Adipocyte (in vitro differentiated cells): ENCODE measurements around the gene IRAK3.

Experiments used
- DNase-seq: peaks from one replicate; pipeline ENCODE4 v3.0.0-alpha.2; 2015; ENCODE audit warnings: low read depth
- H3K27me3 ChIP-seq: replicated peaks from 2 replicates; pipeline ENCODE4 v1.7.0; 2013; ENCODE audit warnings: mild to moderate bottlenecking, low read length, moderate library complexity; ENCODE audit not compliant: control insufficient read depth, insufficient read depth
- H3K36me3 ChIP-seq: 2 replicates; pipeline ENCODE4 v1.7.0; 2013; ENCODE audit warnings: low read length, mild to moderate bottlenecking, moderate library complexity; ENCODE audit not compliant: control insufficient read depth, insufficient read depth, severe bottlenecking
- H3K4me1 ChIP-seq: 2 replicates; pipeline ENCODE4 v1.7.0; 2013; ENCODE audit warnings: mild to moderate bottlenecking, low read length, moderate library complexity; ENCODE audit not compliant: control insufficient read depth, insufficient read depth
- H3K4me3 ChIP-seq: 2 replicates; pipeline ENCODE4 v1.7.0; 2013; ENCODE audit warnings: mild to moderate bottlenecking, low read length, moderate library complexity
- H3K9ac ChIP-seq: 2 replicates; pipeline ENCODE4 v1.7.0; 2013; ENCODE audit warnings: mild to moderate bottlenecking, low read length, moderate library complexity
- H3K9me3 ChIP-seq: 2 replicates; pipeline ENCODE4 v1.7.0; 2013; ENCODE audit warnings: mild to moderate bottlenecking, low read length, moderate library complexity; ENCODE audit not compliant: control insufficient read depth

IRAK3 gene

DNA sequence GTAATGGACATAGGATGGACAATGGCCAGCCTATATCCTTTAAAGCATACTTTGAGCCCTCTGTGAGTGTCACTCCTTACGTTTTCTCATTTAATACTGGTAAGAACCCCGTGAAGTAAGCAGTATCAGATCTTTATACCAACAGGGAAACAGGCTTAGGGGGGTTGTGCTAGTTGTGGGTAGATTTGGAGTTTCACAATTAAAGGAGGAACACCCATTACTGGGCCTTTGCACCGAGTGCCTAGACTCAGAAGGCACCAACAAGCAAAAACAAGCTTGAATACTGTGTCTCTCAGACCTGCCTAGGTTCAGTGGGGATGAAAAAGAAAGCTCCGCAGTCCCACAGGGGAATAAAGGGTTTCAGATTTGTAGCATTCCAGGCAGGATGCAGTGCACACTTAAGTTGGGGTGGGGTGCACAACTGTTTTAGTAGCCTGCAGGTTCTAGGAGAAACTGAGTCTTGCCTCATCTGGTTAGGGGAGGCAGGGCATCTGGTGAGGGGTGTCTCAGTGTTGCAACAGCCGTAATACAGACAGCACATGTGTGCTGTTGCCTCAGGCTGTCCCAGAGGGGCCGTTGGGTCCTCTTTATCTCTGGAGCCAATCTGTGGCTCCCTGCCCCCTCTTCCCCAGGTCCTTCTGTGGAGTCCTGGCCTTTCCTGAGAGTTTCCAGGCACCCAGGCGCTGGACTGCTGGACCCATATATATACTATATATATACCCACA, 51.2 kb downstream of the IRAK3 start:
- peaks cover 19% of the 10 kb centered on the region for H3K36me3 ChIP-seq
- H3K9me3 ChIP-seq = no peaks in the 10 kb centered on the region
- H3K4me3 ChIP-seq = no peak overlapping the region
- peak overlapping the region; percentile 0 for H3K9ac ChIP-seq
- no peak for DNase-seq
- H3K4me1 ChIP-seq = peaks cover 67% of the 10 kb centered on the region
- no peaks in the 10 kb centered on the region for H3K27me3 ChIP-seq

DNA sequence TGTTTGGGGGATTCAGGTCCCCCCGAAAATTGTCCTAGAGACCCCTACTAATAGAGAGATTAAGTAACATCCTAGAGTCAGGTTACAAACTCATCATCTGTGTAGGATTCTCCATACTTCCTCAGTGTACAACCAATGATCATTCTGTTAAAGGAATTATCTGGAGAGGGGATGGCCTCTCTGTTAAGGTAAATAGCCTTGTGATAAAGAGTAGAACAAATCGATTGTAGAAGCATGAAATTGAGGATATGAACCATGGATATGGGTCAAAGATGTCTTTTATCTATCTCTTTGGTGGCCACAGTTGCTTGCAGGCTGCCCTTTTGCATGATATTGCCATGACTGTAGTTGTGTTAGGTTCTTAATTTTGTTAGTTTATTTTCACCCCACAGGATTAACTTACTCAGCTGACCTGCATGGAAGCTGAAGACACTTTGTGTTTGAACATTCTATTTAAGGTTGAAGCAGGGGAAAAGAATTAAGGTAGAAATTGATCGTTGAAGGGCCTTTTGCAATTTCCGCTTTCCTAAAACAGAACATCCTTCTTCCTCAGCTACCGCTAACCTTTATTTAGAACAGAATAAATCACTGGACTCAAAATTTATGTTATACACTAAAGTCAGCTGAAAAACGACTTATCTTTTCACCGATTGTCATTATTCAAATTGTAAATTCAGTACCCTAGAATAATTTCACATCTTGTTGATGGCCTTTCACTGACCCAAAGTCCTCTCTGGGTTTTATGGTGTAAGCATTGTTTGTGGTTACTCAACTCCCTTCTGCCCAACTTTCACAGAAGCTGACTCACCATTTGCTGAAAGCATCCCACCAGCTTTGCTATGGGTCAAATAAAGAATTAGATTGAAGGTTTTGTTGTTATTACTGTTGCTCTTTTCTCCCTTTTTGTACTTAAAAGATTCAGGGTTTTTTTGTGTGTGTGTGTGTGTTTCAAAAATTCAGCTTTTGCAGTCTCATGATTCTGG, 52.3 kb downstream of the IRAK3 start:
- peak; percentile 88 for DNase-seq
- peak overlapping the region; percentile 2 for H3K4me3 ChIP-seq
- H3K9ac ChIP-seq = peak overlapping the region; percentile 81
- no peaks in the 10 kb centered on the region for H3K27me3 ChIP-seq
- H3K36me3 ChIP-seq = peaks cover 29% of the 10 kb centered on the region
- H3K4me1 ChIP-seq = peaks cover 61% of the 10 kb centered on the region
- no peaks in the 10 kb centered on the region for H3K9me3 ChIP-seq

DNA sequence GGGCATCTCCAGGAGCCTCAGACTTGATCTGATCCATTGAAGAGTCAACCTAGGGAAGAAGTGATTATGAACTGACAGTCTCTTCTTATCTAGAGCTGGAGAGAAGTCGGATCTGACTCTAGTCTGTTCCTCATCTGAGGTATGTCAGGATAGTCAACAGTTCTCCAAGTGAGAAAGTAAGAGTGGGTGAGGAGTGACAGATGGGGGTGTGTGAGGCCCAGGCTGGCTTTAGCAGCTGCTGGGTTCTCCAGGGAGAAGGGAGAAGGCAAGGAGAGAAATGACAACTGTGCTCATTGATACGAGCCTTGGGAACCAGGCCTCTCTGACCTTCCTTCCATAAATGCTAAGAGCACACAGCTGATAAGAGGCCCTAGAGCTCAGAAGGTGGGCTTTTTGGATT, 53.3 kb downstream of the IRAK3 start:
- H3K27me3 ChIP-seq = no peaks in the 10 kb centered on the region
- H3K9me3 ChIP-seq = no peaks in the 10 kb centered on the region
- H3K4me1 ChIP-seq = peaks cover 53% of the 10 kb centered on the region
- DNase-seq = no peak
- H3K4me3 ChIP-seq = peak overlapping the region; percentile 2
- H3K9ac ChIP-seq = peak overlapping the region; percentile 81
- peaks cover 39% of the 10 kb centered on the region for H3K36me3 ChIP-seq

DNA sequence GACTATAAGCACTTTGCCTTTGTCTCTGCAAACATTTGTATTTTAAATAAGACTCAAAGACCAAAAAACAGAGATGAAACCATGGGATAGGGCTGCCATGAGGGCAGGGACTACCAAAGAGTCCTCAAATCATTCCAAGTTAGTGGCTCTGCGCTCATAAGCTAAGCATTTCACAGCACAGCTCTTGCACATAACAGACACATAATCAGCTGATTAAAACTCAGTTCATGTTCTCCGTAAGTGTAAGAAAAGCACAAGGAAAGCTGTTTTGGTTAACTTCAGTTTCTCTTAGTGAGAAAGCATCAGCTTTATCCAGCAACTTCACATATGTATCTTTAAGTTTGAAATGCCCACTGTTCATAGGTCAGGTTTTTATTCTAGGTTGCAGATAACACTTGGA, 54.9 kb downstream of the IRAK3 start:
- Histone ChIP-seq H3K36me3 (peaks cover 55% of the 10 kb centered on the region), H3K4me1 (peaks cover 53% of the 10 kb centered on the region), H3K4me3 (no peak overlapping the region), H3K27me3 (no peaks in the 10 kb centered on the region), H3K9ac (no peak overlapping the region), H3K9me3 (no peaks in the 10 kb centered on the region)
- no peak for DNase-seq

DNA sequence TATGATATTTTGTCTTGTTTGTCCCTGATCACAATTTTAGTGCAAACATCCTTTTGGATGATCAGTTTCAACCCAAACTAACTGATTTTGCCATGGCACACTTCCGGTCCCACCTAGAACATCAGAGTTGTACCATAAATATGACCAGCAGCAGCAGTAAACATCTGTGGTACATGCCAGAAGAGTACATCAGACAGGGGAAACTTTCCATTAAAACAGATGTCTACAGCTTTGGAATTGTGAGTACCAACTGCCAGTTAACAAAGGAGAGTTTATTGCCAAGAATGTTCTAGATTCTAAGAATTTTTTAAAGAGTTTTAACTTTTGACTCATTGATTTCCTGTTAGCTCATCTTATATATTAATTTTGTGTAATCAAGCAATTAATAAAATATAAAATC, 55.4 kb downstream of the IRAK3 start:
- Histone ChIP-seq H3K4me3 (no peak overlapping the region), H3K27me3 (no peaks in the 10 kb centered on the region), H3K4me1 (peaks cover 48% of the 10 kb centered on the region), H3K9me3 (no peaks in the 10 kb centered on the region), H3K36me3 (peaks cover 58% of the 10 kb centered on the region), H3K9ac (no peak overlapping the region)
- no peak for DNase-seq

DNA sequence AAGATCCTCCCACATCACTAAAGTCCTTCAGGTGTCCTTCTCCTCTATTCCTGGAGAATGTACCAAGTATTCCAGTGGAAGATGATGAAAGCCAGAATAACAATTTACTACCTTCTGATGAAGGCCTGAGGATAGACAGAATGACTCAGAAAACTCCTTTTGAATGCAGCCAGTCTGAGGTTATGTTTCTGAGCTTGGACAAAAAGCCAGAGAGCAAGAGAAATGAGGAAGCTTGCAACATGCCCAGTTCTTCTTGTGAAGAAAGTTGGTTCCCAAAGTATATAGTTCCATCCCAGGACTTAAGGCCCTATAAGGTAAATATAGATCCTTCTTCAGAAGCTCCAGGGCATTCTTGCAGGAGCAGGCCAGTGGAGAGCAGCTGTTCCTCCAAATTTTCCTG, 58.7 kb downstream of the IRAK3 start:
- Histone ChIP-seq H3K27me3 (no peaks in the 10 kb centered on the region), H3K36me3 (peaks cover 84% of the 10 kb centered on the region), H3K9ac (no peak overlapping the region), H3K4me1 (peaks cover 19% of the 10 kb centered on the region), H3K4me3 (no peak overlapping the region), H3K9me3 (no peaks in the 10 kb centered on the region)
- DNase-seq = no peak

DNA sequence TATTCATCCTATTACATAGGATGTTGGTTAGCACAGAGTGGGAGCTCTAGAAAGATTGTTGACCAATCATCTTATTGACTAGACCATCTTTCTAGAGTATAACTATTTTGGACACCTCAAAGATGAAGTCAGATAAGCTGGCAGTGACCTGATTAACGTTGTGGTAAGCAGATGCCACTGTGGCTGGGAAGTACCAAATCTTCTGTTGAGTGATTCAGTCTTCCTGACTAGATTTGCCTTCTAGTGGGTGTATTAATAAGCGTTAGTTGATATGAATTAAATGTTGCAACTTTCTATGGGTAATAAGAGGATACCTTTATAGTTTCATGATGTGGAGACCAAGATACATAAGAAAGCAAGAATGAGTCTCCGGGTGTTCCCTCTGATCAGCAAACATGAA, 62.0 kb downstream of the IRAK3 start:
- DNase-seq = no peak
- no peak overlapping the region for H3K9ac ChIP-seq
- peaks cover 3% of the 10 kb centered on the region for H3K4me1 ChIP-seq
- no peak overlapping the region for H3K4me3 ChIP-seq
- peaks cover 64% of the 10 kb centered on the region for H3K36me3 ChIP-seq
- H3K27me3 ChIP-seq = no peaks in the 10 kb centered on the region
- H3K9me3 ChIP-seq = no peaks in the 10 kb centered on the region

DNA sequence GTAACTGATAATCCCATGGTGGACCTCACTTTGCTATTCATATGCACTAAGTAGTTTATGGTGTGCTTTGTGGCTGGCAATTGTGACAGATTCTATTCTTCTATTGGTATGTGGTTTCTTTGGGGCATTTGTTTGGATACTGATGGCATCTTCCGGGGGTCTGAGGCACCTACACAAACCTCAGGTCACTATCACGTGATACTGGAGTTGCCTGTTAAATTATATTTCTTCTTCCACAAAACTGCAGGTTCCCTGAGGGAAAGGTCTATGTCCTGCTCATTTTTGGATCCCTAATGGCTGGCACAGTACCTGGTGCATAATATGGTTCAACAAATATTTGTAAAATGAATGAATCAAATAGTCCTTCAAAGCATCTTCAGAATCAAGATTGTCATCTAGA, 63.8 kb downstream of the IRAK3 start:
- H3K4me3 ChIP-seq = no peak overlapping the region
- H3K36me3 ChIP-seq = peaks cover 47% of the 10 kb centered on the region
- no peaks in the 10 kb centered on the region for H3K9me3 ChIP-seq
- H3K27me3 ChIP-seq = no peaks in the 10 kb centered on the region
- H3K9ac ChIP-seq = no peak overlapping the region
- peaks cover 3% of the 10 kb centered on the region for H3K4me1 ChIP-seq
- DNase-seq = no peak

DNA sequence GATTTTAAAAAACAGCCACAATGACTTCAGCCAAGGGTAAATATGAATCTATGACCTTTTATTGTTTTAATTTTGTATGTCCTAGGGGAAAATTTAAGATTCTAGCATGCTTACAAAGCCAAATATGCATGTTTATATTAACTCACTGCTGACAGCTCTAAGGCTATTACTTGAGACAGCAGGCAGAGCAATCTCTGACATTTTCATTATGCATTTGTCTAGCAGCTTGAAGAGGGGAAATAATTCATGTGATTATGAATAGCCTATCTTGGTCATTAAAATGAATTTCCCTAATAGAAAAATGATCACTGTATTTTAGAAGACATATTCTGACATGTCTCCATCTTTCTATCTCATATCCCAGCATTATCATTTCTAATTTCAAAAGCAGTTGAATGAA, 66.7 kb downstream of the IRAK3 start:
- no peak for DNase-seq
- Histone ChIP-seq H3K4me3 (no peak overlapping the region), H3K36me3 (peaks cover 20% of the 10 kb centered on the region), H3K9ac (no peak overlapping the region), H3K9me3 (no peaks in the 10 kb centered on the region), H3K27me3 (no peaks in the 10 kb centered on the region), H3K4me1 (peaks cover 3% of the 10 kb centered on the region)

DNA sequence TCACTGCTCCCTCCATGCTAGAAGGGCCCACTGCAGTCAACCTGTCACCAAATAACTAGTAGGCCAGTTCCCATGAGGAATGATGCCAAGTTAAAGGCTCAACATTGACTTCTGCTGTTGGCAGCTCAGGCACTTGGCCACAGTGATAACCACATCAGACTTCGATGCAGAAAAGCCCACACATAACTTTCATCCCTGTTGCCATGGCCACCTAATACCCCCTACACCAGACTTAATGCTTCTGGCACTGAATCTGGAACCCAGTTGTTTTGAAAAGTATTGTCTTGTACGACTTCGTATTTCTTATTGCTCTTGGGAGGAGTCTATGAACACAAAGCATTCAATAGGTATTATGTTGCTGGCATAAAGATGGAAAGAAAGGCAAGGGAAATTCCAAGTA, 69.0 kb downstream of the IRAK3 start:
- no peak for DNase-seq
- H3K36me3 ChIP-seq = peaks cover under 1% of the 10 kb centered on the region
- no peak overlapping the region for H3K9ac ChIP-seq

DNA sequence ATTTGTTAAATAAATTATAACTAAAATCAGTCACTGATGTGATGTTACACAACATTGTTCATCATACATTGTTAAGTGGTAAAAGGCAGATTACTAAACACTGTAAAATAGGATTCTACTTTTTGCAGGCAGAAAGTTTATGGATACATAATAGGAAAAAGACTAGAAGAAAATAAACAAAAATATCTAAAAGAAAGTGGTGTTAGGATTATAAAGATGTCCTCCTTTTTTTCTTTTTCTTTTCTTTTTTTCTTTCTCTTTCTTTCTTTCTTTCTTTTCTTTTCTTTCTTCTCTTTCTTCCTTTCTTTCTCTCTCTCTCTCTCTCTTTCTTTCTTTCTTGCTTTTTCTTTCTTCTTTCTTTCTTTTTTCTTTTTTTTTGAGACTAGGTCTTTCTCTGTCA, 73.7 kb downstream of the IRAK3 start:
- no peak overlapping the region for H3K4me3 ChIP-seq
- H3K4me1 ChIP-seq = no peaks in the 10 kb centered on the region
- H3K27me3 ChIP-seq = no peaks in the 10 kb centered on the region
- no peaks in the 10 kb centered on the region for H3K9me3 ChIP-seq
- DNase-seq = no peak
- no peaks in the 10 kb centered on the region for H3K36me3 ChIP-seq
- H3K9ac ChIP-seq = no peak overlapping the region

More for the DNA sequence above, 69.0 kb downstream of the IRAK3 start:
- Histone ChIP-seq H3K27me3 (no peaks in the 10 kb centered on the region), H3K4me3 (no peak overlapping the region), H3K4me1 (peaks cover 3% of the 10 kb centered on the region), H3K9me3 (no peaks in the 10 kb centered on the region)
